Esophagus mucosa (tissue), 1 donor: Measurements from ENCODE around the gene STKLD1. TPM values are rescaled to one million over a fixed set of nuclear protein-coding genes. Genes with fewer than 3 reads are reported as not detected.

ENCODE experiments used
- ATAC-seq: fragments of 200-7000 bp; cut with Tn5 transposase; one replicate; pipeline ENCODE4 v1.9.1; 2020
- total RNA-seq: library from RNA; stranded (reverse); gene quantifications from one replicate; pipeline ENCODE4 v1.2.4, GENCODE V29; 2023
- donor health status: DM: yes; HTN: yes; CAD: no.

The STKLD1 gene
- total RNA-seq, 1 donor from 2014 or later = 0.40 TPM

- peak; percentile 0 for ATAC-seq
Measured at GRCh38 chr9:133346021-133346785, 30.0 kb upstream of the STKLD1 start.

GRCh38 chr9:133347515-133347984 lies 28.6 kb upstream of the STKLD1 start:
- ATAC-seq = peak; percentile 43

- ATAC-seq = peak; percentile 84
Measured at GRCh38 chr9:133347985-133348717, 28.0 kb upstream of the STKLD1 start, which contains the start of the genes MED22 and RPL7A. Gene MED22 (minus strand): TSS chr9:133348131. CDS start chr9:133346662, 1,469 bp downstream. Gene RPL7A (plus strand): TSS chr9:133348218. CDS start chr9:133348244, 26 bp downstream.

- ATAC-seq = no peak
Measured at GRCh38 chr9:133348718-133349573, 27.2 kb upstream of the STKLD1 start.

GRCh38 chr9:133349965-133350616 lies 26.1 kb upstream of the STKLD1 start:
- no peak for ATAC-seq

GRCh38 chr9:133351526-133351907 lies 24.6 kb upstream of the STKLD1 start:
- ATAC-seq = no peak

GRCh38 chr9:133351908-133352634 lies 24.1 kb upstream of the STKLD1 start:
- peak; percentile 11 for ATAC-seq

- ATAC-seq = no peak
Measured at GRCh38 chr9:133352635-133353340, 23.4 kb upstream of the STKLD1 start.

GRCh38 chr9:133353548-133353947 lies 22.6 kb upstream of the STKLD1 start:
- no peak for ATAC-seq

GRCh38 chr9:133354766-133355165 lies 21.4 kb upstream of the STKLD1 start:
- no peak for ATAC-seq

GRCh38 chr9:133355881-133356357 lies 20.2 kb upstream of the STKLD1 start:
- ATAC-seq = peak; percentile 21

GRCh38 chr9:133356391-133357091 lies 19.6 kb upstream of the STKLD1 start, which contains the start of the genes SURF1 and SURF2:
Gene SURF1 (minus strand): TSS chr9:133356487. CDS start chr9:133356453, 34 bp downstream.
Gene SURF2 (plus strand): TSS chr9:133356550. CDS start chr9:133356593, 43 bp downstream.
- peak; percentile 80 for ATAC-seq

- no peak for ATAC-seq
Measured at GRCh38 chr9:133357656-133358055, 18.5 kb upstream of the STKLD1 start.

GRCh38 chr9:133359399-133360175 lies 16.6 kb upstream of the STKLD1 start:
- ATAC-seq = no peak

- no peak for ATAC-seq
Measured at GRCh38 chr9:133360400-133361393, 15.5 kb upstream of the STKLD1 start.

- ATAC-seq = no peak
Measured at GRCh38 chr9:133361507-133362092, 14.6 kb upstream of the STKLD1 start.
